Measurements from ENCODE around the gene TRIM44. TPM values are rescaled to one million over a fixed set of nuclear protein-coding genes. Genes with fewer than 3 reads are reported as not detected.

Gene TRIM44, protein sequence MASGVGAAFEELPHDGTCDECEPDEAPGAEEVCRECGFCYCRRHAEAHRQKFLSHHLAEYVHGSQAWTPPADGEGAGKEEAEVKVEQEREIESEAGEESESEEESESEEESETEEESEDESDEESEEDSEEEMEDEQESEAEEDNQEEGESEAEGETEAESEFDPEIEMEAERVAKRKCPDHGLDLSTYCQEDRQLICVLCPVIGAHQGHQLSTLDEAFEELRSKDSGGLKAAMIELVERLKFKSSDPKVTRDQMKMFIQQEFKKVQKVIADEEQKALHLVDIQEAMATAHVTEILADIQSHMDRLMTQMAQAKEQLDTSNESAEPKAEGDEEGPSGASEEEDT
- 18.5 TPM for total RNA-seq

DNA sequence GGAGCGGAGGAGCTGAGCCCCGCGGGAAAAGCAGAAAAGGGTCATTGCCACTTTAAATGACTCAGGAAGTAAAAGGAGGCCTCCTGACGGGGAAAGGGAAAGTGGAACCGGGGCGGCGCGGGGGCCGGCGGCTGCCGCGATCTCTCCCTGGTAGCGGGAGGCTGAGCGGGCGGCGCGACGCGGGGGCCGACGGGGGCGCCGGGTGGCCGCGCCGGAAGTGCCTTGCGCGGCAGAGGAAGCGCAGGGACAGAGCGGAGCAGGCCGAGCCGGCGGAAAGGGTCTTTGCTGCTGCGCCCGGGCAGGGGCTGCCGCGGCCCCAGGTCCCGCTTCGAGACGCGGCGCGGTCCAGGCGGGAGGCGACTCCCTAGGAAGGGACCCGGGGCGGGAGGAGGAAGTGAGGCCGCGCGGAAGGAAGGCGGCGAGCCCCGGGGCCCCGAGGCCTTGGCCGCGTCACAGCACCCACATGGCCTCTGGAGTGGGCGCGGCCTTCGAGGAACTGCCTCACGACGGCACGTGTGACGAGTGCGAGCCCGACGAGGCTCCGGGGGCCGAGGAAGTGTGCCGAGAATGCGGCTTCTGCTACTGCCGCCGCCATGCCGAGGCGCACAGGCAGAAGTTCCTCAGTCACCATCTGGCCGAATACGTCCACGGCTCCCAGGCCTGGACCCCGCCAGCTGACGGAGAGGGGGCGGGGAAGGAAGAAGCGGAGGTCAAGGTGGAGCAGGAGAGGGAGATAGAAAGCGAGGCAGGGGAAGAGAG is at the start of gene TRIM44:
TSS of gene TRIM44 (plus strand) at position 127 of the 759 bp plus-strand sequence. CDS start at position 464, 337 bp downstream.

DNA sequence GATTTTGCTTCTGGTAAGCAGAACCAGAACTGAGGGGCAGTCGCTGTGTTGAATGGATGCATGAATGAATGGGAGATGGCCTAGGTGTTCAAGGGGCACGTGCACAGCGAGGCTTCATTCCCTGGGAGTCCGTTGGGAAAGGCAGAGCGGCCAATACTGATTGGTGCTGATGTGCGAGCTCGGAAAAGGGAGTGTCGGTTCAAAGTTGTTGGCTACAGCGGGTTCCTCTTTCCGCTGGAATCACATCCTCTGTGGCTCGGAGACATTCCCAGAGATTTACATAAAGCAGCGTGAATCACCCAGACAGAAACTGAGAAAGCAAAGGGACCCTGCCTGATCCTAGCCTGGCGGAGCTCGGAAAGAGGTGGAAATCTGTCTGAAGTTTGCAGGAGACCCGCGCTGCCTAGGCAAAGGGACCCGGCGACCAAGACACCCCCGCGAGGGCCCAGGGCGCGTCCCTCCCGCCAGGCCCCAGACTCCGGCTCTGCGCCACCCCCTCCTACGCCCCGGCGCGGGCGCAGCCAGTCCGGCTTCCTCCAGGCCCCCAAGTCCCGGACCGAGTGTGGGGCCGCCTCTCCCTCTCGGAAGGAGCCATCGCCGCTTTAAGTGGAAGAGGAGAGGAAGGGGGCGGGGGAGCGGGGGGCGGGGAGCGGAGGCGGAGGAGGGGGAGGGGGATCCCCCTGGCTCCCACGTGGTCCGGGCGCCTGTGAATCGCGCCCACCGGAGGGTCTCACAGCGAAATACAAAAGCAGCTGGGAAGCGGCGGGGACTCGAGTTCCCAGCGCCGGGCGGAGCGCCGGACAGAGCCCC is 44.7 kb upstream of the TRIM44 start, which contains the start of gene FJX1:
TSS of gene FJX1 (plus strand) at position 774 of the 810 bp plus-strand sequence. CDS start 177 bp downstream, outside the sequence.

Other genes with a start within 250 kb of the TRIM44 start
- 0.88 TPM for gene SLC1A2, start 243.2 kb upstream of the TRIM44 start, total RNA-seq
- gene PAMR1, start 137.2 kb upstream of the TRIM44 start, total RNA-seq, result 18.7 TPM
- 16.4 TPM for gene FJX1, start 44.3 kb upstream of the TRIM44 start, total RNA-seq

Data from metanephros (tissue), 1 donor.